ENCODE measurements around the gene ARPC1A.
"Not testable (repeated sequence)": the region's sequence is repeated elsewhere in the genome, so short reads cannot be mapped to it uniquely, and the experiment has no call there.

Gene ARPC1A

GRCh38 chr7:99369767-99370391 is 44.2 kb downstream of the ARPC1A start:
- Histone ChIP-seq H3K4me3 (ENCODE audit: low read length in 2 of 2) (no peak overlapping the region), H3K27ac (ENCODE audit: low read length) (no peak overlapping the region), H3K9ac (ENCODE audit: low read length in 2 of 2) (no peak overlapping the region), H3K4me1 (ENCODE audit: control insufficient read depth, insufficient read depth, low read length) (peaks cover 5% of the 10 kb centered on the region), H3K36me3 (ENCODE audit: control insufficient read depth in 2 of 2, insufficient read depth in 2 of 2, low read length in 2 of 2) (peaks cover 19 to 24% of the 10 kb centered on the region in 2 donors), H3K27me3 (ENCODE audit: control insufficient read depth in 1 of 2, insufficient read depth in 2 of 2, low read length in 2 of 2) (no peaks in the 10 kb centered on the region), H3K9me3 (ENCODE audit: control insufficient read depth in 2 of 2, low read length in 2 of 2) (no peaks in the 10 kb centered on the region)

GRCh38 chr7:99371376-99371920 is 45.8 kb downstream of the ARPC1A start:
- no peak overlapping the region for H3K4me3 ChIP-seq (ENCODE audit: low read length in 2 of 2)
- peaks cover 12 to 14% of the 10 kb centered on the region in 2 donors for H3K36me3 ChIP-seq (ENCODE audit: control insufficient read depth in 2 of 2, insufficient read depth in 2 of 2, low read length in 2 of 2)
- no peaks in the 10 kb centered on the region for H3K27me3 ChIP-seq (ENCODE audit: control insufficient read depth in 1 of 2, insufficient read depth in 2 of 2, low read length in 2 of 2)
- H3K9me3 ChIP-seq (ENCODE audit: control insufficient read depth in 2 of 2, low read length in 2 of 2): no peaks in the 10 kb centered on the region
- peaks cover 8% of the 10 kb centered on the region for H3K4me1 ChIP-seq (ENCODE audit: control insufficient read depth, insufficient read depth, low read length)
- H3K27ac ChIP-seq (ENCODE audit: low read length): no peak overlapping the region
- no peak overlapping the region for H3K9ac ChIP-seq (ENCODE audit: low read length in 2 of 2)

GRCh38 chr7:99372275-99373090 is 46.8 kb downstream of the ARPC1A start:
- Histone ChIP-seq H3K4me1 (ENCODE audit: control insufficient read depth, insufficient read depth, low read length) (peaks cover 8% of the 10 kb centered on the region), H3K4me3 (ENCODE audit: low read length in 2 of 2) (no peak overlapping the region), H3K27ac (ENCODE audit: low read length) (no peak overlapping the region)

GRCh38 chr7:99373091-99374066 is 47.7 kb downstream of the ARPC1A start:
- Histone ChIP-seq H3K4me1 (ENCODE audit: control insufficient read depth, insufficient read depth, low read length) (peaks cover 8% of the 10 kb centered on the region), H3K36me3 (ENCODE audit: control insufficient read depth in 2 of 2, insufficient read depth in 2 of 2, low read length in 2 of 2) (peaks cover 3 to 5% of the 10 kb centered on the region in 2 donors), H3K9ac (ENCODE audit: low read length in 2 of 2) (no peak overlapping the region), H3K27ac (ENCODE audit: low read length) (no peak overlapping the region), H3K9me3 (ENCODE audit: control insufficient read depth in 2 of 2, low read length in 2 of 2) (no peaks in the 10 kb centered on the region), H3K27me3 (ENCODE audit: control insufficient read depth in 1 of 2, insufficient read depth in 2 of 2, low read length in 2 of 2) (no peaks in the 10 kb centered on the region), H3K4me3 (ENCODE audit: low read length in 2 of 2) (peak overlapping the region; percentile 46 to 72)

More at GRCh38 chr7:99372275-99373090, 46.8 kb downstream of the ARPC1A start:
- Histone ChIP-seq H3K27me3 (ENCODE audit: control insufficient read depth in 1 of 2, insufficient read depth in 2 of 2, low read length in 2 of 2) (no peaks in the 10 kb centered on the region), H3K36me3 (ENCODE audit: control insufficient read depth in 2 of 2, insufficient read depth in 2 of 2, low read length in 2 of 2) (peaks cover 3 to 5% of the 10 kb centered on the region in 2 donors), H3K9ac (ENCODE audit: low read length in 2 of 2) (no peak overlapping the region), H3K9me3 (ENCODE audit: control insufficient read depth in 2 of 2, low read length in 2 of 2) (no peaks in the 10 kb centered on the region)

DNA sequence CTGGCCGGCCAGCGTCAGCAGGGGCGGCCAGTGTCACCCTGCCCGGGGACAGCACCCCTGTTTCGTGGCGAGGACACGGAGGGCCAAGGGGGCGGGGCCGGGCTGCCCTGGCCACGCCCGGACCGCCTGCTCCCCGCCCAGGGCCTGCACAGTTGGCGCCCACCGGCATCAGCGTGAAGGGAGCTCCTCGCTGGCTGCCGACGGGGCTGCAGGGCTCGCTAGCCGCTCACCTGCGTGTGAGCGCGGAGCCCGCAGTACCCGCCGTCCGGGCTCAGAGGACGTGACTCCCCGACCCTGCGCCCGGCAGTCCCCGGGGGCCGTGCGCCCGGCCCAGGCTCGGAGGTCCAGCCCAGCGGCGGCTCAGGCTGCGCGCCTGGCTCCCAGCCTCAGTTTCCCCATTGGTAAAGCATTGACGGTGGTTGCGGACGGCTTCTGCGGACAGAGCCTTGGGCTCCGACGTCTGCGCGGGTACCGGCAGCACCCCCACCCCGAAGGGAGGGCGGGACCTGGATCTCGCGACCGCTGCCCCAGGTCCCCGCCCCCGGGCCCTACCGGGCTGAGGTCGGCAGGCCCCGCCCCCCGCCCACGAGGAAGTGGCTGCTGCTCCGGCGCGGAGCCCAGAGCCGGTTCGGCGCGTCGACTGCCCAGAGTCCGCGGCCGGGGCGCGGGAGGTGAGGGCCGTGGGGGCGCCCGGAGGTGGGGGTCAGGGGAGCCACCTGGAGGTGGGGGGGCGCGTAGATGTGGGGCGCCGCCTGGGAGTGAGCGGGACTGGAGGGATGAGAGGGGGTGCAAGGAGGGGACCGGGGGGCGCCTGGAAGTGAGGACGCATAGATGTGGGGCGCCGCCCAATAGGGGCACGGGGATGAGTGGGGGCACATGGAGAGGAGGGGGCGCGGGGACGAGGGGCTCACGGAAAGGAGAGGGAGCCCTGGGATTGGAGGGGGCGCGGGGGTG is 48.7 kb downstream of the ARPC1A start, which contains the start of gene ARPC1B:
Gene ARPC1B (plus strand): TSS at position 620 of the 954 bp plus-strand sequence. CDS start 10,985 bp downstream, outside the sequence.
- H3K4me3 ChIP-seq (ENCODE audit: low read length in 2 of 2): peak within 1 kb of the TSS; percentile 46 to 72
- no peaks in the 10 kb centered on the region for H3K27me3 ChIP-seq (ENCODE audit: control insufficient read depth in 1 of 2, insufficient read depth in 2 of 2, low read length in 2 of 2)
- peaks cover 0 to 2% of the 10 kb centered on the region in 2 donors for H3K36me3 ChIP-seq (ENCODE audit: control insufficient read depth in 2 of 2, insufficient read depth in 2 of 2, low read length in 2 of 2)
- H3K4me1 ChIP-seq (ENCODE audit: control insufficient read depth, insufficient read depth, low read length): peaks cover 13% of the 10 kb centered on the region
- peak within 1 kb of the TSS in 1 of 2 donors; percentile 57 for H3K9ac ChIP-seq (ENCODE audit: low read length in 2 of 2)
- H3K9me3 ChIP-seq (ENCODE audit: control insufficient read depth in 2 of 2, low read length in 2 of 2): no peaks in the 10 kb centered on the region
- H3K27ac ChIP-seq (ENCODE audit: low read length): peak within 1 kb of the TSS; percentile 46

GRCh38 chr7:99375070-99375807 is 49.5 kb downstream of the ARPC1A start:
- Histone ChIP-seq H3K36me3 (ENCODE audit: control insufficient read depth in 2 of 2, insufficient read depth in 2 of 2, low read length in 2 of 2) (no peaks in the 10 kb centered on the region), H3K9ac (ENCODE audit: low read length in 2 of 2) (peak overlapping the region in 1 of 2 donors; percentile 57), H3K4me3 (ENCODE audit: low read length in 2 of 2) (peak overlapping the region; percentile 29 to 72), H3K4me1 (ENCODE audit: control insufficient read depth, insufficient read depth, low read length) (peaks cover 22% of the 10 kb centered on the region), H3K27me3 (ENCODE audit: control insufficient read depth in 1 of 2, insufficient read depth in 2 of 2, low read length in 2 of 2) (no peaks in the 10 kb centered on the region), H3K9me3 (ENCODE audit: control insufficient read depth in 2 of 2, low read length in 2 of 2) (no peaks in the 10 kb centered on the region), H3K27ac (ENCODE audit: low read length) (peak overlapping the region; percentile 46)

- Histone ChIP-seq H3K27ac (ENCODE audit: low read length) (peak overlapping the region; percentile 76), H3K9ac (ENCODE audit: low read length in 2 of 2) (peak overlapping the region; percentile 29 to 60), H3K4me1 (ENCODE audit: control insufficient read depth, insufficient read depth, low read length) (peaks cover 32% of the 10 kb centered on the region), H3K36me3 (ENCODE audit: control insufficient read depth in 2 of 2, insufficient read depth in 2 of 2, low read length in 2 of 2) (peaks cover 0 to 4% of the 10 kb centered on the region in 2 donors), H3K9me3 (ENCODE audit: control insufficient read depth in 2 of 2, low read length in 2 of 2) (no peaks in the 10 kb centered on the region), H3K4me3 (ENCODE audit: low read length in 2 of 2) (peak overlapping the region in 1 of 2 donors; percentile 52), H3K27me3 (ENCODE audit: control insufficient read depth in 1 of 2, insufficient read depth in 2 of 2, low read length in 2 of 2) (no peaks in the 10 kb centered on the region)
Measured at GRCh38 chr7:99379043-99379577, 53.4 kb downstream of the ARPC1A start.

- not testable (repeated sequence) for H3K36me3 ChIP-seq (ENCODE audit: control insufficient read depth in 2 of 2, insufficient read depth in 2 of 2, low read length in 2 of 2); H3K9me3 ChIP-seq (ENCODE audit: control insufficient read depth in 2 of 2, low read length in 2 of 2); H3K27me3 ChIP-seq (ENCODE audit: control insufficient read depth in 1 of 2, insufficient read depth in 2 of 2, low read length in 2 of 2)
- Histone ChIP-seq H3K4me3 (ENCODE audit: low read length in 2 of 2) (peak overlapping the region in 1 of 2 donors; percentile 52), H3K4me1 (ENCODE audit: control insufficient read depth, insufficient read depth, low read length) (peaks cover 29% of the 10 kb centered on the region), H3K9ac (ENCODE audit: low read length in 2 of 2) (peak overlapping the region; percentile 29 to 60), H3K27ac (ENCODE audit: low read length) (peak overlapping the region; percentile 76)
Measured at GRCh38 chr7:99379693-99380031, 54.0 kb downstream of the ARPC1A start.

Data from stomach smooth muscle (tissue), 2 donors.